BJ (cell line): Measurements from ENCODE around the gene HOXA3. TPM values are rescaled to one million over a fixed set of nuclear protein-coding genes. Genes with fewer than 3 reads are reported as not detected.

ENCODE experiments used
- CTCF ChIA-PET: fragments of 350-600 bp; formaldehyde crosslinking; extraction: SDS; loops from one replicate; lab custom pipeline; 2021; ENCODE audit warnings: antibody characterized with exemption, inconsistent platforms; lab: Yijun Ruan, JAX
- POLR2A ChIA-PET: fragments of 300-600 bp; sonication (Branson Sonifier 250); formaldehyde crosslinking; extraction: SDS; loops from one replicate; lab custom pipeline; 2021; ENCODE audit warnings: antibody characterized with exemption; lab: Charles Lee
- DNase-seq: peaks from one replicate; pipeline ENCODE4 v3.0.0-alpha.2; 2011; ENCODE audit warnings: low read depth
- H3K27me3 ChIP-seq: 2 replicates; pipeline ENCODE4 v1.6.0; 2011; ENCODE audit warnings: low read length; ENCODE audit not compliant: control insufficient read depth, insufficient read depth
- H3K36me3 ChIP-seq: 2 replicates; pipeline ENCODE4 v1.5.1; 2011; ENCODE audit warnings: low read length; ENCODE audit not compliant: control insufficient read depth, insufficient read depth
- H3K4me3 ChIP-seq: 2 replicates; pipeline ENCODE4 v1.5.1; 2011; ENCODE audit warnings: low read depth, mild to moderate bottlenecking, control low read depth, low read length
- polyA plus RNA-seq: library from polyadenylated mRNA; depleted of rRNA; stranded (reverse); fragments of >200 nt; gene quantifications from 2 replicates; pipeline ENCODE4 v1.2.3, GENCODE V29; 2011
- TF ChIP-seq, protein P1 (sequence below): IDR thresholded peaks from 2 replicates; pipeline ENCODE4 v1.5.1; 2011; ENCODE audit warnings: low read depth, mild to moderate bottlenecking, control low read depth, inconsistent platforms, low read length, moderate library complexity; ENCODE audit not compliant: insufficient read depth

The HOXA3 gene
- polyA plus RNA-seq, 1 experiment = 0.15 TPM

- CTCF ChIA-PET = interaction anchor here (1.4 to 16.1 kb wide), 4 partner anchors 9 to 24 kb away, joined by 3 to 187 read pairs (median 28); partner anchors contain the start of gene HOXA11
- TF ChIP-seq, protein P1, sequence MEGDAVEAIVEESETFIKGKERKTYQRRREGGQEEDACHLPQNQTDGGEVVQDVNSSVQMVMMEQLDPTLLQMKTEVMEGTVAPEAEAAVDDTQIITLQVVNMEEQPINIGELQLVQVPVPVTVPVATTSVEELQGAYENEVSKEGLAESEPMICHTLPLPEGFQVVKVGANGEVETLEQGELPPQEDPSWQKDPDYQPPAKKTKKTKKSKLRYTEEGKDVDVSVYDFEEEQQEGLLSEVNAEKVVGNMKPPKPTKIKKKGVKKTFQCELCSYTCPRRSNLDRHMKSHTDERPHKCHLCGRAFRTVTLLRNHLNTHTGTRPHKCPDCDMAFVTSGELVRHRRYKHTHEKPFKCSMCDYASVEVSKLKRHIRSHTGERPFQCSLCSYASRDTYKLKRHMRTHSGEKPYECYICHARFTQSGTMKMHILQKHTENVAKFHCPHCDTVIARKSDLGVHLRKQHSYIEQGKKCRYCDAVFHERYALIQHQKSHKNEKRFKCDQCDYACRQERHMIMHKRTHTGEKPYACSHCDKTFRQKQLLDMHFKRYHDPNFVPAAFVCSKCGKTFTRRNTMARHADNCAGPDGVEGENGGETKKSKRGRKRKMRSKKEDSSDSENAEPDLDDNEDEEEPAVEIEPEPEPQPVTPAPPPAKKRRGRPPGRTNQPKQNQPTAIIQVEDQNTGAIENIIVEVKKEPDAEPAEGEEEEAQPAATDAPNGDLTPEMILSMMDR = no peak
- peak overlapping the region; percentile 72 for H3K4me3 ChIP-seq
- no peaks in the 10 kb centered on the region for H3K27me3 ChIP-seq
- DNase-seq = no peak
- peaks cover 13% of the 10 kb centered on the region for H3K36me3 ChIP-seq
- POLR2A ChIA-PET = interaction anchor here (0.5 kb wide), 1 partner anchor 176 kb away, joined by 3 read pairs; no protein-coding TSS in a partner anchor
These were observed 18.3 kb upstream of the HOXA3 start for GRCh38 chr7:27170426-27171324.

GRCh38 chr7:27169658-27170425 lies 17.5 kb upstream of the HOXA3 start:
- TF ChIP-seq, protein P1 = no peak
- Histone ChIP-seq H3K4me3 (peak overlapping the region; percentile 72), H3K27me3 (no peaks in the 10 kb centered on the region), H3K36me3 (peaks cover 12% of the 10 kb centered on the region)
- no peak for DNase-seq
- ChIA-PET POLR2A (no interaction called here), CTCF (interaction anchor here (4.6 to 16.1 kb wide), 3 partner anchors 9 to 18 kb away, joined by 23 to 187 read pairs (median 34); partner anchors contain the start of gene HOXA11)

- DNase-seq = no peak
- TF ChIP-seq, protein P1 = peak; percentile 22
- CTCF ChIA-PET = interaction anchor here (1.2 to 16.1 kb wide), 5 partner anchors 11 to 27 kb away, joined by 4 to 187 read pairs (median 7); partner anchors contain the start of genes HOXA11 and HOXA5
- peaks cover 21% of the 10 kb centered on the region for H3K36me3 ChIP-seq
- POLR2A ChIA-PET = interaction anchor here (0.7 to 1.1 kb wide), 3 partner anchors 9 to 31 kb away, joined by 4 to 11 read pairs (median 5); partner anchors contain the start of gene HOXA13
- H3K4me3 ChIP-seq = peak overlapping the region; percentile 72
- no peaks in the 10 kb centered on the region for H3K27me3 ChIP-seq
These were observed 16.0 kb upstream of the HOXA3 start for GRCh38 chr7:27168265-27168947.

GRCh38 chr7:27167916-27168264 lies 15.5 kb upstream of the HOXA3 start:
- POLR2A ChIA-PET = interaction anchor here (1.1 kb wide), 2 partner anchors 9 to 32 kb away, joined by 4 to 5 read pairs; partner anchors contain the start of gene HOXA13
- DNase-seq = no peak
- H3K27me3 ChIP-seq = no peaks in the 10 kb centered on the region
- H3K36me3 ChIP-seq = peaks cover 21% of the 10 kb centered on the region
- TF ChIP-seq, protein P1 = no peak
- peak overlapping the region; percentile 72 for H3K4me3 ChIP-seq
- CTCF ChIA-PET = interaction anchor here (1.4 to 16.1 kb wide), 4 partner anchors 12 to 24 kb away, joined by 4 to 187 read pairs (median 20); partner anchors contain the start of genes HOXA11 and HOXA5
